Dedifferentiated amniotic fluid mesenchymal stem cell (primary cell): ENCODE measurements around the gene OSBPL5.

Experiments
- DNase-seq: peaks from one replicate; pipeline ENCODE4 v3.0.0-alpha.2; 2016; ENCODE audit errors: extremely low spot score

The OSBPL5 gene

DNA sequence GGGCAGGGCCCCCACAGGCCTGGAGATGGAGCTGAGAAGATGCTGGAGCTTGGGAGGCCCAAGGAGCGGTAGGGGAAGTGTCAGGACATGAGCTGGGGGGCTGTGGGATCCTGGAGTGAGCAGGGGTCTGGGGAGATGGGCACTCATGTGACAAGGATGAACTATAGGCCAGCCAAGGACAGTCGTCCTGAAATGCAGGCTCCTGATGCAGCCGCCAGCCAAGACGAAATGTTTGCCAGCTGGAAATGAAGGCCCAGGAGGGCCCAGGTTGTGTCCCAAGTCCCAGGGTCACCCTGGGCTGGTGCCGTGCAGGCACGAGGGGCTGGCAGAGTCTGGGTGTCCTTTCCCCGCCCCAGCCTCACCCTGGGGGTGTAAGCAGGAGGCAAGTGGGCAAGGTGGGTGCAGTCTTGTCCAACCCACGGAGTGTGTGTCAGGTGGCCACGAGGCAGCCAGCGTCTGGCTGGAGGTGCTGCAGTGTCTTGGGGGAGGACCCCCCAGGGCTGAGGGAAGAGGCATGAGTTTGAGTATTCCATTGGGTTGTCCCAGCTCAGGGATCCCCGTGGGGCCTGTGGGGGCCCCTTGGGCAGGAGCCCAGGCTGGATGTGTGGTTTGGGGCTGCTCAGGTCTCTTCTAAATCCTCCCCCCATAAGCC lies 32.1 kb upstream of the OSBPL5 start:
- DNase-seq: no peak

DNA sequence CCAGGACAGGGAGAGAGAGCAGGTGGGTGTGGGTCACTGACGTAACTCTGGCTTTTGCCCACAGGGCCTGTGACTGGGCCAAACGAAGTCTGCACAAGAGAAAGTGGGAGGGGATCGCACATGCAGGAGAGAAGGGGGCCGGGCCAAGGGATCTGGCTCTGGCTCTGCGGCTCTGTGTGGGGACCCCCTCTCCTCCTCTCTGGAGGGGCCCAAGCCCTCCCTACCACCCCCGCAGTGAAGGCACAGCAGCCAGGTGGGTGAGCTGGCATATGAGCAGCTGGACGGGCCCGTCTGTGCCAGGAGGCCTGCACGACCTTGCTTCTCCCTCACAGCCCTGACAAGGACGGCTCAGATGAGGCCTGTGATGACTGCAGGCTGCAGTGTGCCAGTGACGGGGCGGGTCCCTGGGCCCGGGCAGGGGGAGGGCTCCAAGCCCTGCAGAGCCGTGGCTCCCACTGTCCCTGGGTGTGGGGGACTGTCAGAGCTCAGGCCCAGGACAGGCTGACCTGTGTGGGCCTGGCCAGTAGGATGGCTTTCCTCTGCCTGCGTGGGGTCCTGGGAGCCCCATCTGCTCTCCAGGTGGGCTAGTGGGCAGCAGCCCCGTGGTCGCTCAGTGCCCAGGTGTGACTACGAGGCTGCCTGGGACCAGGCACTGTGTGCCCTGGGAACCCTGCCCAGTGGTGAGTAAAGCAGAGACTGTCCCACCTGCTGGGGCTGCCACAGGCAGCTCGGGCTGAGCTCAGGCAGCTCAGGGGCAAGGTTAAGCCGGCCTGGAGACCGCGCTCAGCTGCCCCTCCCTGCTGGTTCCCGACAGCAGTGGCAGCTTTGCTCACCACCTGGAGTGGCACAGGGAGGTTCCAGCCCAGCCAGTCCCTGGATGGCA lies 31.3 kb upstream of the OSBPL5 start:
- DNase-seq: no peak

DNA sequence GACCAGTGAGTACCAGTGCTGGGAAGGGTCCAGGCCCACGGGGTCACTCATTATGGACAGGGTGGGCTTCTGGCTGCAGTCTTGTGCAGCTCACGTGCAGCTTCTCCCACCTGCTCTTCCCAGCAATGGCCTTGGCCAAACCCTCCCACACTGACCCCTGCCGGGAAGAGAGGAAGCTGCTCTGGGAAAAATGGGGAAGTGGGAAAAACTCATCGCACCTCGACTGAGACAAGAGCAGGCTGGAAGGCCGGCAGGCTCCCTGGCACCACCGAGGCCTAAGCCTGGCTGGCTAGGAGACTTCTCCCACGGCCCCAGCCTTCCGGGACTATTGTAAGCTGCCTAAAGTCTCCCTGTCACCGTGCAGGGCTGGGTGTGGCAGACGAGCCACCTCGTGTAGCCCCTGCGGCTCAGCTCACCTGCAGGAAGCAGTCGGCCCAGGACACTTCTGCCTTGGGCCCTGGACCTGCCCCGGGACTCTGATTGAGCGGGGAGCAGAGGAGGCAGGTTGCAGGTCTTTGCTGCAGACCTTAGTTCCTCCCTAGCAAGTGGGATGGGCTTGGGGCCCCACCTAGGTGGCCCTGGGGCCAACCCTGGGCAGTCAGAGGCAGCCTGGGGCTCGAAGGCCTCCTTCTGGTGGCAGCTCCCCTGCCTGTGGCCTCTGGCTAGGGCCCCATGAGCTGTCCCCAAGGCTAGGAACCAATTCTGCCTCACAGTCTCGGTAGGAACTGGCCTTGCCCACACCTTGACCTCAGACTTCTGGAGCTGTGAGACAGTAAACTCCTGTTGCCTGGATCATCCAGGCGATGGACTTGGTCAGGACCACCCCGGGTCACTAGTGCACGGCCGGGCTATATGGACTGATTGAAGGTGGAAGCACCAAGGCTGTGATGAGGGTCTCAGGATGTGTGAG lies 30.4 kb upstream of the OSBPL5 start:
- DNase-seq: no peak

GRCh38 chr11:3194016-3194816 lies 29.1 kb upstream of the OSBPL5 start:
- no peak for DNase-seq

GRCh38 chr11:3193373-3194015 lies 28.4 kb upstream of the OSBPL5 start:
- DNase-seq: no peak

DNA sequence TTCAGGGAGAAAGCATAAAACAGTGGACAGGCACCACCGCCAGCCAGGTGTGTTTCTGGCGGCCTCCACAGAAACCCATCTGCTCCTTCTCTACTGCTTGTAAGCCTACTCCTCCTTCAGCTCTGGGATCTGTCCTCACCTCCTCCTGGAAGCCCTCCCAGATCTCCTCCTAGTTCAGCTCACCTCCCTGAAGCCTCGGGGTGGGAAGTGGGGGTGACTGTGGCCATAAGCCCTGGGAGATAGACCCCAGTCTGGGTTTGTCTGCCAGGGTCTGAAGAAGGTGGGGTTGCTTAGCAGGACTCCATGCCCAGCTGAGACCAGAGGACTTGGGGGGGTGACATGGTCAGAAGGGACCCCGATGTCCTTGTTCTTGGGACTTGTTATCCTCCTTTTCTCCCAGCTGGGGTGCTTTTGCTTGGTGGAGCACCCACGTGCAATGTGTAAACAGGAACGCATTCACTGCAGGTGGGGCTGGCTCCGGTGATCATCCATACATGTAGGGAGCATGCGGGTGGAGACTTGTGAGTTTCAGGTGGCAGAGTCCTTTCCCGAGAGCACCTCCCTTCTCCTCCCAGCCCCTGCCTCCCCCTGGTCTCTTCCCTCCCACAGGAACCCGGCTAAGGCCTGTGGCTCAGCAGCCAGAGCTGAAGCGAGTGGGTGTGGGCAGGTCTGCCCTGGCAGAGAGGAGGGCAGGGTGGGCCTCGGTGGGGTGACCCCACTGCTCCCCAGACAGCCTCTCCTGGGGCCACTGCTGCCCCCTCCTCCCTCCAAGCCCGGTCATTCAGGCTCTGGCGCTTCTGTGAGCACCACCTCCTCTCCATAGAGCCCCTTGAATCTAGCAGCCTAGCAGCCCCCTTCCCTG lies 27.6 kb upstream of the OSBPL5 start:
- DNase-seq: no peak

- DNase-seq: no peak
These were observed 26.6 kb upstream of the OSBPL5 start for GRCh38 chr11:3191586-3192324.

DNA sequence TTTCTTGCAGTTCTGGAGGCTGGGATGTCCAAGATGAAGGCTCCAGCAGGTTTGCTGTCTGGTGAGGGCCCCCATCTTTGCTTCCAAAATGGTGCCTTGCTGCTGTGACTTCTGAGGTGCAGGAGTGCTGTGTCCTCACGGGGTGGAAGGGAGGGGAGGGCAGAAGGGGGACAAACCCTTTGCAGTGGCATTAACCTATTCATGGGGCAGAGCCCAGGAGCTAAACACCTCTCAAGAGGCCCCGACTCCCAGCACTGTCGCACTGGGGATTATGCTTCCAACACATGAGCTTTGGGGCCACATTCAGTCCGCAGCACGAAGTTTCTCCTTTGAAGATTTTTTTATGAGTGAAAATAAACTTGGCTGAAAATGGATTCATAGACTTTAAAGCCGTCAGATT lies 25.5 kb upstream of the OSBPL5 start:
- DNase-seq: no peak

DNA sequence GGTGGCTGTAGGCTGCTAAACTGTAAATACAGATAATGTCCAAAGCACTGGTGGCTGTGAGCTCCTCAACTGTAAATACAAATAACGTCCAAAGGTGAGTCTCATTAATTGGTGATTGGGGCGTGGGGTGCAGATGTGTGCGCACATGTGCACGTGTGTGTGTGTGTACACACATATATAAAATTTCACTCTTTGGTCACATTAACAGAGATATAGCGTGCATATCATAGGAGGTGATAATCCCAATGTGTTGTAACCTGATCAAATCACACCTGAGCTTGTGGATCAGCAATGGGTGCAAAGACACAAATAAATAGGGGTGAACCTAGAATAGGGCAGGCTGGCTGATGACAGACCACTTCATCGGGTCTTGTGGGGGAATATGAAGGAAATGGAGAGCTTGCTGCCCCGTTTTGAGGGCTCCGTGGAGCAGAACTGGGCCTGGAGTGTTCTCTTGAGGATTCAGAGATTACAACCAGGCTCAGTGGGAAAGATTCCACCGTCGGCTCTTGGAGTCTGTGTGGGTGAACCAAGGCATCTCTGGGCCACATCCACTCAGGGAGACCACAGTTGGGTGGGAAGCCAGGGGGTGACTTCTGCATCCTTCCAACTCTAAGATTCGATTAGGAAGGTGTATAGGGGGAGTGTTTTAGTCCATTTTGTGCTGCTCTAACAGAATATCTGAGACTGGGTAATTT lies 24.9 kb upstream of the OSBPL5 start:
- DNase-seq: no peak

DNA sequence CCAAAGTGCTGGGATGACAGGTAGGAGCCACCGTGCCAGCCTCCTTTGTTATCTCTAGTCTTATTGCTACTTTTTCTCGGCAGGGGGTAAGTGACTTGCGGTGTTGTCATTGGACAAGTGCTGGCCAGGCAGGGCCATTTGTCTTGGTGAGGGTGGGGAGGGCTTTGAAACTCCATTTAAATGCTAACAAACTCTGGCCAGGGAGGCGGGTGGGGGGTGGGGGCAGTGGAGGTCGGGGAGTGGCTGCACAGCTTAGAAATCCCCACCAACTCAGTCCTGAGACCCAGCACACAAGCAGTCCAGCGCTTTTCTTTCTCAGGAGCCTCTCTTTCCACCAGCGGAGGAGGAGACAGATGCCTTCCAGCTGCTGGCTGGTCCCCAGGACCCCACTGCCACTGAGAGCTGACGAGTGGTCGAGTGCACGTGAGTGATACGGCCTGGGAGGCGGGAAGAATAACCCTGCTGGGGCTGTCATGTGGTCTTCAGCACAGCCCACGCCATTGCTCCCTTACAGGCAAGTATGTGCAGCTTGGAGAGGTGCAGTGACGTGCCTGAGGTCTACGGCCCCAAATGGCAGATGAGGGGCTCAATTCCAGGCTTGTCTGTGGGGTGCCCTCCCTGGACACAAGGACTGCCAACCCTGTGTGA lies 24.2 kb upstream of the OSBPL5 start:
- DNase-seq: no peak

- no peak for DNase-seq
These were observed 23.5 kb upstream of the OSBPL5 start for GRCh38 chr11:3188496-3189195.

DNA sequence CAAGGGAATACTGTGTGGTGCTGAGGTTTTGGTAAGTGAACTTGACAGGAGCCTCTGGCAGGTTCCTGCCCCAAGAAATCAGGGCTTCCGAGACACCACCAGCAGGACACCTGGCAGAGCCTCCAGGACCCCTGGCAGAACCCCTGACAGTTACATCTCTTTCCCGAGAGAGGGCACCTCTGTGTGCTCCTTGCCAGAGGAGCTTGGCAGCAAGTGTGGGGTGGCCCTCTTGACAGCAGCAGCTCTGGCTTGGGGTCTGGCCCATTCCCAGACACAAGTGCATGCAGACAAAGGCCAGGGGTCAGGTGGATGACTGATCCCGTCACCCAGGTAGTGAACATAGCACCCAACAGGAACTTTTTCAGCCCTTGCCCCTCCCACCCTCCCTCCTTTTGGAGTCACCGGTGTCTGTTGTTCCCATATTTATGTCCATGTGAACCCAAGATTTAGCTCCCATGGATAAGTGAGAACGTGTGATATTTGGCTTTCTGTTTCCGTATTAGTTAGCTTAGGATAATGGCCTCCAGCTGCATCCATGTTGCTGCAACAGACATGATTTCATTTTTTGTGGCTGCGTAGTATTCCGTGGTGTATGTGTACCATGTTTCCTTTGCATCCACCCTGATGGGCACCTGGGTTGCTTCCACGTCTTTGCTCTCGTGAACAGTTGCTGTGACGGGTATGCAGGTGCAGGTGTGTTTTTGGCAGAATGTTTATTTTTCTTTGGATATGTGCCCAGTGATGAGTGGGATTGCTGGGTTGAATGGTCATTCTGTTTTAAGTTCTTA lies 21.2 kb upstream of the OSBPL5 start:
- DNase-seq: no peak

DNA sequence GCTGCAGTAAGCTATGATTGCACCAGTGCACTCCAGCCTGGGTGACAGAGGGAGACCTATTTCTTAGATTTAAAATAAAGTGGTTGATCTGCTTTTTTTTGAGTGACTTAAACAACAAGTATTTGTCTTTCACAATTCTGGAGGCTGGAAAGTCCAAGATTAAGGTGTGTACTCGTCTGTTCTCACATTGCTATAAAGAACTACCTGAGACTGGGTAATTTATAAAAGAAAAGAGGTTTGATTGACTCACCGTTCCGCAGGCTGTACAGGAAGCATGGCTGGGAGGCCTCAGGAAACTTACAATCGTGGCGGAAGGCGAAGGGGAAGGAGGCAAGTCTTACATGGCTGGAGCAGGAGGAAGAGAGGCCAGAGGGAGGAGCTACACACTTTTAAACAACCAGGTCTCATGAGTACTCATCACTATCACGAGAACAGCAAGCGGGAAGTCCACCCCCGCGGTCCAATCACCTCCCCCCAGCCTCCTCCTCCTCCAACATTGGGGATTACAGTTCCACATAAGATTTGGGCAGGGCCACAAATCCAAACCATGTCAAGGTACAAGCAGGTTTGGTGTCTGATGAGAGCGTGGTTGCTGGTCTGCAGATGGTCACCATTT lies 19.7 kb upstream of the OSBPL5 start:
- no peak for DNase-seq

DNA sequence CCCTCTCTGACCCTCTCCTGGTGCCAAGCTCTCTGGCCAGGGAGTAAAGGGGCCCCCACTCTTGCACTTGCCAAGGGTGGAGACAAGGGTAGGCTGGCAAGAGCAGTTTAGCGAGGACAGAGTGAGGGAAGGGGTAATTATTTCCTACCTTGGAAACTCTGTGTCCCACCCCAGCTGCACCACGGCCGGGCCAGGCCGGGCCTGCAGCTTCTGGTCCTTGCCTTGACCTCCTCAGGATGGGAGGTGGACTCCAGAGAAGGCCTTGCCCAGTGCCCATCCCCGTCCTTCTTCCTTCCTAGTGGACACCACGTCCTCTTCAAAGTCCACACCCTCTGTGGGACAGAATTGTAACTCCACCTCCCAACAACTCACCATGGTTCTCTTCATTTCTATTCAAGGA lies 18.4 kb upstream of the OSBPL5 start:
- no peak for DNase-seq

- no peak for DNase-seq
These were observed 17.3 kb upstream of the OSBPL5 start for GRCh38 chr11:3182462-3182852.

GRCh38 chr11:3181725-3182461 lies 16.8 kb upstream of the OSBPL5 start:
- no peak for DNase-seq
